Measurements from ENCODE around the gene FAM168A. TPM values are rescaled to one million over a fixed set of nuclear protein-coding genes. Genes with fewer than 3 reads are reported as not detected.

Gene FAM168A
- polyA plus RNA-seq, 2 of the 4 experiments (the other 2 are of a cell fraction) = 15.3 to 19.2 TPM

GRCh38 chr11:73461335-73461840 is 136.5 kb downstream of the FAM168A start:
- WGBS (ENCODE audit: missing lambda C conversion rate) = 53% methylated on average over 2 of the region's 2 CpGs
- Histone ChIP-seq H3K9me3 (no peaks in the 10 kb centered on the region), H3K27ac (no peak overlapping the region), H3K4me2 (no peak overlapping the region), H3K4me1 (no peaks in the 10 kb centered on the region), H3K4me3 (no peak overlapping the region)
- DNase-seq (ENCODE audit: low read depth in 1 of 2, low spot score in 1 of 2) = no peak
- ChIA-PET POLR2A (no interaction called here), CTCF (interaction anchor here (1.3 kb wide), 2 partner anchors 11 to 18 kb away, joined by 3 to 6 read pairs; no protein-coding TSS in a partner anchor)
- TF ChIP-seq ZSCAN20 (CRISPR knock-in tag; IDR thresholded peaks at IDR 0.05) (no peak), KDM1A (IDR thresholded peaks at IDR 0.05; ENCODE audit: low read depth) (no peak), ZFP36 (IDR thresholded peaks at IDR 0.05; ENCODE audit: borderline replicate concordance, partially characterized antibody) (no peak), PHF8 (IDR thresholded peaks at IDR 0.05; ENCODE audit: borderline replicate concordance, low read depth) (no peak), NFE2L2 (conservative IDR thresholded peaks at IDR 0.05; ENCODE audit: low read length) (no peak), SREBF2 (IDR thresholded peaks at IDR 0.05) (no peak), HMGXB4 (CRISPR knock-in tag; IDR thresholded peaks at IDR 0.05; ENCODE audit: borderline replicate concordance) (no peak), SMC3 (IDR thresholded peaks at IDR 0.05) (no peak), MAZ (IDR thresholded peaks at IDR 0.05; ENCODE audit: borderline replicate concordance, low read depth, low read length) (no peak), BCL3 (IDR thresholded peaks at IDR 0.05) (no peak), REST (IDR thresholded peaks at IDR 0.05) (no peak), MAFK (IDR thresholded peaks at IDR 0.05; ENCODE audit: partially characterized antibody) (no peak), CBX8 (IDR thresholded peaks at IDR 0.05) (no peak), ESRRA (IDR thresholded peaks at IDR 0.05; ENCODE audit: borderline replicate concordance, low read length) (no peak), CBX2 (IDR thresholded peaks at IDR 0.05; ENCODE audit: borderline replicate concordance, low read depth) (no peak), HDAC2 (IDR thresholded peaks at IDR 0.05) (no peak)
- no peak for FAIRE-seq
- ATAC-seq = no peak

- 91% methylated on average over 1 of the region's 1 CpG for WGBS (ENCODE audit: missing lambda C conversion rate)
- POLR2A ChIA-PET = no interaction called here
- Histone ChIP-seq H3K4me3 (no peak overlapping the region), H3K9me3 (no peaks in the 10 kb centered on the region), H3K27ac (no peak overlapping the region), H3K4me1 (no peaks in the 10 kb centered on the region), H3K4me2 (no peak overlapping the region)
- no peak for TF ChIP-seq HOXB13 (CRISPR knock-in tag; IDR thresholded peaks at IDR 0.05; ENCODE audit: low read depth)
- no peak for TF ChIP-seq MAZ (IDR thresholded peaks at IDR 0.05; ENCODE audit: borderline replicate concordance, low read depth, low read length)
- TF ChIP-seq NPAS2 (CRISPR knock-in tag; IDR thresholded peaks at IDR 0.05; ENCODE audit: borderline replicate concordance) = no peak
- TF ChIP-seq ESRRA (IDR thresholded peaks at IDR 0.05; ENCODE audit: borderline replicate concordance, low read length) = no peak
- no peak for TF ChIP-seq TP53 (CRISPR knock-in tag; IDR thresholded peaks at IDR 0.05)
- TF ChIP-seq HMGXB4 (CRISPR knock-in tag; IDR thresholded peaks at IDR 0.05; ENCODE audit: borderline replicate concordance) = no peak
- TF ChIP-seq GATA3 (IDR thresholded peaks at IDR 0.05; ENCODE audit: borderline replicate concordance) = no peak
- FAIRE-seq (no peak), ATAC-seq (no peak), DNase-seq (ENCODE audit: low read depth in 1 of 2, low spot score in 1 of 2) (no peak)
- CTCF ChIA-PET = interaction anchor here (1.0 to 2.4 kb wide), 3 partner anchors 8 to 168 kb away, joined by 3 to 10 read pairs (median 3); no protein-coding TSS in a partner anchor
Observed at GRCh38 chr11:73458201-73458600, 139.7 kb downstream of the FAM168A start.

Measured in A549 (cell line).